GM18502 (cell line): ENCODE results near the gene NTM.
"Not testable (repeated sequence)": the region's sequence is repeated elsewhere in the genome, so short reads cannot be mapped to it uniquely, and the experiment has no call there.

ENCODE experiments used
- ATAC-seq: cut with Tn5 transposase; IDR thresholded peaks from one replicate; pipeline ENCODE4 v1.9.1; 2021; ENCODE audit warnings: mild to moderate bottlenecking; ENCODE audit not compliant: unreplicated experiment, poor library complexity

NTM gene

DNA sequence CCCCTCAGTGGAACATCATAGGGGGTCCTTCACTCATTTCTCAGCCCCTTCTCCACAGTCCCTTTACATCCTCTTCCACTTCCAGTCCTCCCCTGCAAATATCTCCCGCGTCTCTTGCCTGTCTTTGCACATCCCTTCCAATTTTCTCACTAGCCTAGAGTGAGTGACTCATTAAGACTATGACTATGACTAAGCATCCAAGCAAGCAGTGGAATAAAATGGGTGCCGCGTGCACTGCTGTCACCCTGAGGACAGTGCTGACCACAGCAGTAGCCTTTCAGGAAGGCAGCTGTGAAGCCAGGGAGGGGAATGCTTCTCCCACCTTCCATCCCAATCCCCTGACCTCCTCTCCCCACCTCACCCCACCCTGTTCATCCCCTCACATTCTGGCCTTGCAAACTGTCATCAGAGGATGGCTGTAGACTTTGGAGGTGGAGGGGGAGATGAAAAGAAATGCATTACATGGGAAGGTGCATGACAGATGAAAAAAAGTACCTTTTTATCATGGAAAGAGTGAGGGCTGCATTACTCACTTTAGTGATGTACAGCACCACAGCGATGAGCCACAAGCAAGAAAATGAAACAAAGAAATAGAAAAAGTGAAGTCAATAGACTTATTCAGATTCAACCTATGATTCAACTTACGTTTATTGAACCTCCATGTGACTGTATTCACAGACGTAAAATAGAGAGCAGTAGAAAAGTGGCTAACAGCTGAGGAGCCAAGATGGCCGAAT is 948.2 kb downstream of the NTM start:
- no peak for ATAC-seq

DNA sequence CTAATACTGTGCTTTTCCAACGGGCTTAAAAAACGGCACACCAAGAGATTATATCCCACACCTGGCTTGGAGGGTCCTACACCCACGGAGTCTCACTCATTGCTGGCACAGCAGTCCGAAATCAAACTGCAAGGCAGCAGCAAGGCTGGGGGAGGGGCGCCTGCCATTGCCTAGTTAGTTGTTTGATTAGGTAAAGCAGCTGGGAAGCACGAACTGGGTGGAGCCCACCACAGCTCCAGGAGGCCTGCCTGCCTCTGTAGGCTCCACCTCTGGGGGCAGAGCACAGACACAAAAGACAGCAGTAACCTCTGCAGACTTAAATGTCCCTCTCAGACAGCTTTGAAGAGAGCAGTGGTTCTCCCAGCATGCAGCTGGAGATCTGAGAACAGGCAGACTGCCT is 949.0 kb downstream of the NTM start:
- not testable (repeated sequence) for ATAC-seq

DNA sequence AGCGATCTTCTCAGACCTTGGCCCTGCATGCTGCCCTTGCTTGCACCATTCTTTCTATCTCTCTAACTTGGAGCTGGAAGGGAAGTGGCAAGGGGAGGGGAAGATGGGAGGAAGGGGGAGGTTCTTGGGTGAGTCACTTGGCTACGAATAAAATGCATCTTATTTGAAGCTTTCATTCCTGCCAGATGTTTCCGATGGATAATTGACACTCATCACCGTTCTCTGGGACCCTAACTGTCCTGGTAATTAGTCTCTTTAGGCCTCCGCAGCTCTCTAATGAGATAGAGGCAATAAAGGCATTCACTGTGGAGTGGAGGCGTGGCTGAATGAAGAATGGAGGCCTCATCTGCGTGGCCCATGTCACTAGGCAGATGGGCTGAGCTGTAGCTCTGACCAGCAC is 960.1 kb downstream of the NTM start:
- no peak for ATAC-seq

DNA sequence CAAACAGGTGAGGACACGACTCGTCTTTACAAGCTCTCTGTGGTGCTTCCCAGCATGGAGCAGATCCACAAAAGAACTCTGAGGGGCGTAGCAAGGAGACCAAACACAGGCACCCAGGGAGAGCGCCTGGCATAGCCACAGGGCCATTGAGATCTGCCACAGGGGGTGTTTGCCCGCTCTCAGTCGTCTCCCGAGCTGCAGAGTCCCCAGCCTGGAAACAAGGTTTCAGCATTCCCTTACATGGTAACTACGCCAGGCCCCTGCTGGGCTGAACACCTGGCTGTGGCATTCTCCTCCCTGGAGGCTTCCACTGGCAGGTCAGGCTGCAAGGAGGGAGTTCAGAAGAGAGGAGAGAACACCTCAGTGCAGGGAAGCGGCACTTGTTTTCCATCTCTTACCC is 962.1 kb downstream of the NTM start:
- ATAC-seq: no peak

DNA sequence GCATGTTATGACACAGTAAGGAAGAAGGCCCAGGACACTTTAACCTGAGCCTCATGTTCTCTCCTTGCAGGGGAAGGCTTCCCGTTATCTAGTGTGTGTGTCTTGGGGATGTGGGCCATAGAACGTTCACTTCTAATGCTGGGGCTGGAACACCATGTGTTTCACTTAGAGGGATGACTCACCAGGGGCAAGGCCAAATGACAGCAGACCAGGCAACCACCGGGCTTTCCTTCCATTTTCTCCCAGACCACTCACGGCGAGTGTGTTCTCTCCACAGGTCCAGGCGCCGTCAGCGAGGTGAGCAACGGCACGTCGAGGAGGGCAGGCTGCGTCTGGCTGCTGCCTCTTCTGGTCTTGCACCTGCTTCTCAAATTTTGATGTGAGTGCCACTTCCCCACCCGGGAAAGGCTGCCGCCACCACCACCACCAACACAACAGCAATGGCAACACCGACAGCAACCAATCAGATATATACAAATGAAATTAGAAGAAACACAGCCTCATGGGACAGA is 964.4 kb downstream of the NTM start:
- no peak for ATAC-seq

DNA sequence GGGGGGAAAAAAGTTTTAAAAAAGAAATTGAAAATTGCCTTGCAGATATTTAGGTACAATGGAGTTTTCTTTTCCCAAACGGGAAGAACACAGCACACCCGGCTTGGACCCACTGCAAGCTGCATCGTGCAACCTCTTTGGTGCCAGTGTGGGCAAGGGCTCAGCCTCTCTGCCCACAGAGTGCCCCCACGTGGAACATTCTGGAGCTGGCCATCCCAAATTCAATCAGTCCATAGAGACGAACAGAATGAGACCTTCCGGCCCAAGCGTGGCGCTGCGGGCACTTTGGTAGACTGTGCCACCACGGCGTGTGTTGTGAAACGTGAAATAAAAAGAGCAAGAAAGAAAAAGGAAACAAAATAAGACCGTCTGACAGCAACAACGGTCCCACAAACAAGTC is 964.9 kb downstream of the NTM start:
- no peak for ATAC-seq

DNA sequence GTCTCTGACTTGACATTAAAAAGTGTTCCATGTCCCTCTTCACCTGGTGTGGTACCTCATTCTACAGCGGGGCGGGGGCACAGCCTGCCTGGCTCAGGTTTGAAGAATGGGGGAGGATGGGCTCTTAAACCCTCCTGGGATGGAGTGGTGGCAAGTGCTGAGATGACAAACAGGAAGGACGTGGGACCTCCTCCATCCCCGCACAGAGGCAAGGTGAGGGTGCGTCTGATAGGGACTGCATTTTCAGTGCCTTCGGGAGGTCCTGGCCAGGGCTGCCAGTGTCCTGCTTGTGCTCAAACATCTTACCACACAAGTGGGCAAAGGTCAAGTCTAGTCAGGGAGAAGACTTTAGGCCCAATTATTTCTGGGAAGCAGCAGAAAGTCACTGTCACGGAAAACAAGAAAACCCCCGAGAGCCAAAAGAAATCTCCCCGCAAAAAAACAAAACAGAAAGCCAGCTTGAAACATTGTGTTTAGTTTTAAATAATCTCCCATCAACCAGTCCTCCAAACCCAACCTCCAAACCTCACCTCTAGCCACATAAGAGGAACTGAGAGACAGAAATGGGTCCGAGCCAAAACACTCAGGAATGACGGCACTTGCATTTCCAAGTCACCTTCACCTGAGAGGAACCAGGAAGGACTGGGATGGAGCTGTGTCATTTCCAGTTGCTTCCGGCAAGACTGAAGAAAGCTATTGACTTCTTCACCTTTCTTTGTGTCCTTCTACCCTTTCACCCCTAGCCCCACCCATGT is 966.5 kb downstream of the NTM start:
- peak; percentile 14 for ATAC-seq

DNA sequence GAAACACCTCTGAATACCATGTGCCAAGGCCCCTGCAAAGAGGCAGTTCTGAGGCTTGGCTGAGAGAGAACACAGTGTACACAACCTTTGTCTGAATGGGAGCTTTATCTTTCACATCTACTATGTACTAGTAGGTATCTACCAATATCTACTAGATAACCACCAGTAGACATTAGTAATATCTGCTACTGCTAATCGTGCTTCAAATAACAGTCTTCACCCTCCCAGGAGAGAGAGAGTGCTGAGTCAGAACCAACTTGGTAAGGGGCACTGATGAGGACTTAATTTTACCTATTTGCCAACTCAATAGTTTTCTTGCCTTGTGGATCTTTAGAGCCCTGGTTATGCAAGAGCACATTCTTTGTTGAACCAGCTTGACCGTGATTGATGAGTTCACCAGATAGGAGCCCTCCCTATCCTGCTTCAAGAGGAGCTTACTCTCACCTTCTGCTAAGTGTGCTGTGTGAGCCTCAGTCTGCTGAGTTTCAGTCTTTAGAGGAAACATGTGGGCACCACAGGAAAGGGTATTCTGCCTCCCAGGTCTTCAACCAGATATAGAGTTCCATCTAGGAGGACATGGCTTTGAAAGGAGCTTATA is 967.5 kb downstream of the NTM start:
- peak; percentile 54 for ATAC-seq

DNA sequence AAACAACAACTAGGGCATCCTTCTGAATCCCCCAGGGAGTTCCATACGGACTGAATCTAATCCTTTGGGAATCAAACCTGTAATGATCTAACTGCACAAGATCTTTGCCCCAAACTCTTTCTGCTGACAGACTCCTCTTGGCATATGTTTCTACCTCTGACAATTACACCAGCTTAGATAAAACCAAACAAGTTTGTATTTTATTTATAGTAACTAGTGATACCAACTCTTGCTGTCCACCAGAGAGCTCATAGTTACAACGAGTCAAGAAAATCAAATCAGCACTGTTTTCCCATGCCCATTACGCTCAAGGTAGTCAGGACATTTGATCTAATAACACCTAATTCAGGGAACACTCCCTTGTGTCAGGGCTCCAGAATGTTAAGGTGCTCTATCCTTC is 972.0 kb downstream of the NTM start:
- no peak for ATAC-seq

DNA sequence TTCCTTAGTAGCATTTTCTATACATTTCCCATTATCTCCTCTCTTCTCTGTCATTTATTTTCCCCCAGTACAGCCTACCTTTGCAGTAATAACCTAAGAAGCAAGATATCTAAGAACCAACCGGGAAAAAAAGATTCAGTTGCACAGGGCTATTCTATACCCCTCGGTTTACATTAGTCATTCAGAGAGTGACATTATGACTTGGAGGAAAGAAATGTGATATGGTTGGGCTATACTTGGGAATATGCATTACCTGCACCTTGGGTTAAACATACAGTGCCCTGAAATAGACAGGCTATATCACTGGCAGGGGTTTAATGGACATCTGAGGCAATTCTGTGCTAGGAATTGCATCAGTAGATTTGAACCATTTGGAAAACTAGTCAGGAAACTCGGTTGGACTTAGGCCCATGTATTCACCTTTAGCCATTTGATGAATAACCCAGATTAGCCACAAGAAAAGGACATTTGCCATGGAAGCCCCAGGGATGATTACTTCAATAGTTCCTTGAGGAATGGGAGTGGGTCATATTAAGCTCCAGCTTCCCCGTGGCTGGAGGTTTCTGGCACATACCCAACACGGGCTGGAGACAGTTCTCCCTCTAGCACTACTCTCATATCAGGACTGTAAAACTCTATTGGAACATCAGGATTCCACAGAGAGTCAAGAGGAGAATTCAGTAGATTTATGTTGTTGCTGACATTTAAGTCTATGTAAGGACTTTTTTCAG is 973.2 kb downstream of the NTM start:
- peak; percentile 79 for ATAC-seq

DNA sequence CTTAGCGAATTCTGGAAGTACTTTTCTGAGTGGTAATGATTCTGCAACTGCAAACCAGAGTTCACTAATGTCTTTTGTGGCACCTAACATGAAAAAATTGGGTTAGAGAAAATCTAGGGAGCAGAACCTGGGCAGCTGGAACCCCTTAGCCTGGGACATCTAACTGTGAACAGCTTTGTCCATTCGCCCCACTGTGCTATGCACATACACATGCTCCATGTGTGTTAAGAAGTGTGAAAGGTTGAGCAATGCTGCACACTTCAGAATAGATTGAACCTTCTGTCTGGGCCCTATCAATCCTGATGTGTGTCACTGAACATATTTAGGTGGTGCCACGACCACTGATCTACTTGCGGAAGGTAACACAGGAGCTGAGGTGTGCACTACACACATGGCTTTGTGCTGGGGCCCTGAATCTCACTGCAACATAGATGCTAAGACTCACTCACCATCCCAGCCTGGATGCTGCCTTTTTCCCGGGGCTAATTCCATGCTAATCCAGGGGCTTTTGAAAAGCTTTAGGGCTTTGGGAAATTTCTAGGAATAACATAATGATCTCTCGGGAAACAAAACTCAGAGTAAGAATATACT is 976.2 kb downstream of the NTM start:
- ATAC-seq: no peak

DNA sequence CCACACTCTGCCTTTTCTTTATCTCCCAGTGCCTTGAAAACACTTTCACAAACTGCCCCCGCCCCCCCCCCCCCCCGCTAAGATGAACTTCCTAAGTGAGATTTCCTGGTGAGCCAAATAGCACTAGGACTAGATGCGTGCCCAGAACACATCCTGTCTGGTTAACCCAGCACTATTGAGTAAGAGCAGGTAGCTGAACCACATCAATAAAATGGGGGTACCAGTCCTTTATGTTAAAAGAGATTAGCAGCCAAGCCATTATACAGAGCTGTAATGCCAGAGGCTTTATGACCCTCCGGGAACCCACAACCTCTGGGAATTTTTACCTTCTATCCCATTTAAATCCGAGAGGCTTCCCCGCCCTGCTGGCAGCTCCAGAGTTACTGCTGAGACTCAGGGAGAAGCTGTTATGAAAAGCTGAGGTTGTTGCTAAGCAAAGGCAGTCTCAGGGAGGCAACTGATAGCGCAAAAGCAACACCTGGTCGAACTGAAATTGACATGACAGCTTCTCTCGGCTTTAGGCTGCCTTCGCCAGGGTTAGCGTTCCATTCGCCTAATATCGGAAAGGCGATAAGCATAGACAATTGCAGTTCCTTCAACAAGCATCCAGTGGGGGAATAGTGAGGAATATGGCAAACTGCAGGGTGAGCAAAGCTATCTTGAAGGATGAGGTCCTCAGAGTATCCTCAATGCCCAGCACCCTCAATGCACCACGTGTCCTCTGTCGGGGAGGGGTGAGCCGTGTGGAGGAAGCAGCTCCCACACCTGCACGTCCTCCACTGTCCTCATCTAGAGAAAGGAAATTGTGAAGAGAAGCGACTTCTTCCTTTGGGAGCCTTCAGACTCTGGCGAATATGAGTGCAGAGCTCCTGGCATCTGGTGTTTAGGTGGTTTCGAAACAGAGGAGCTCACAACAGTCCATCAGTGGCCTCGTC is 977.0 kb downstream of the NTM start:
- no peak for ATAC-seq

DNA sequence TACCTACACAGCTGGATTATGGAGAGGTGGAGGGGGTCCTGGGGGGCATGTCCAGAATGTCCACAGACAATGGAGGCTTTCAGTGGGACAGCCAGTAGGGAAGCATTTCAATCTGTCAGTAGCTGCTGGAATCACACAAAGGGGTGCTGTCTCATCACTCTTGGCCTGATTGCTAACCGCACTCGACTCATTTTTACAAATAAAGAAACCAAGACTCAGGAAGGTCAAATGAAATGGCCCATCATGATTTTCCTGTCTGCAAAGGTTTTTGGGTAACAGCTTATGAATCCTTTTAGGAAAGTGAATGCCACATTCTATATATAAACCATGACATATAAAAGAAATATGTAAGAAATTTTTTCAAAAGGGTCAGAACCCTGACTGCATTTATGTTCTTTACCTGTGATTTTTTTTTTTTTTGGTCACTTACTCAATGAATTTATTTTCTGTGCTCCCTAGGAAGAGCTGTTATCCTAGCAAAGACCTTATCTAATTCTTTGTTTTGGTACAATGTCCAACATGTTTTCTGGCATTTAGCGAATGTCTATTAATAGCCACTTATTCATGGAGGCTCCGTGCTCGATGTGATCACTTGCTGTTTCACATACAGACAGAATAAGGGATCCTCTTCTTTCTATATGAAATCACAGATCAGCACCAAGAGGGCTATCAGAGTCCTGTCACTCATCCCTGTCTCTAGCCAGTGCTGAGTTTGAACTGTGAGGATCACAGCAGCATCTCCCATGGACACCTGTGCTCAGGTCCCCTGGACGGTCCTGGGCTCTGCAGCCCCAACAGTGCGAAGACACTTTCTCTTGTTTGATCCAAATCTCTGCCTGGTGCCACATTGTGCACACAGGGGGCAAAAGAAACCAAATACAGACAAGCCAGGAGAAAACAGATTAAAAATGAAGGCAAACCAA is 979.7 kb downstream of the NTM start:
- ATAC-seq: no peak

DNA sequence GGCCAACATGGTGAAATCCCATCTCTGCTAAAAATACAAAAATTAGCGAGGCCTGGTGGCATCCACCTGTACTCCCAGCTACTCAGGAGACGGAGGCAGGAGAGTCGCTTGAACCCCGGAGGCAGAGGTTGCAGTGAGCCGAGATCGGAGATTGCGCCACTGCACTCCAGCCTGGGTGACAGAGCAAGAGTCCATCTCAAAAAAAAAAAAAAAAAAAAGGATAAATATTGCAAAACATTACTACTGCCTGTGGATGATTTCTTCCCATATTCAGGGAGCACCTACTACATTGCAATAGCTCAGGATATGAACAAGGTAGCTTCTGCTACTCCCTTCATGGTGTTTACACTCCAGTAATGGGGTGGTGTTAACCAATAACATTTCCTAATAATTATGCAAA is 980.6 kb downstream of the NTM start:
- no peak for ATAC-seq

DNA sequence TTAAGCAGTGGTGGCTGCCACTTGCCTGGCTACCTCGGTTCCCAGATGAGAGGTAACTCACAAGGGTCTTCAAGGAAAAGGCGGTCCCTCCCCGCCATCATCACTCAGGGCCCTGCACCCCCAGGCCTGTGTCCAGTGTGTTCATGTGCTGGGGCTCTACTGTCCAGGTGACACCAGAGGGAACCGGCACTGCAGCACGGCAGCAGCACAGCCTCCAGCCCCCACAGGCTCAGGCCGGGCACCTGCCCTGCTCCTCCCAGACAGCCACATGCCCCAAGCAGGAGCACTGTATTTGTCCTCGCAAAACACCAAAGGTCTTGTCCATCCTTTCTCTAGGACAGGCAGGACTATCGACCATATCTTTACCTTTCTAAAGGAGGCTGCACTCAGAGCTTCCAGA is 982.1 kb downstream of the NTM start:
- ATAC-seq: no peak

DNA sequence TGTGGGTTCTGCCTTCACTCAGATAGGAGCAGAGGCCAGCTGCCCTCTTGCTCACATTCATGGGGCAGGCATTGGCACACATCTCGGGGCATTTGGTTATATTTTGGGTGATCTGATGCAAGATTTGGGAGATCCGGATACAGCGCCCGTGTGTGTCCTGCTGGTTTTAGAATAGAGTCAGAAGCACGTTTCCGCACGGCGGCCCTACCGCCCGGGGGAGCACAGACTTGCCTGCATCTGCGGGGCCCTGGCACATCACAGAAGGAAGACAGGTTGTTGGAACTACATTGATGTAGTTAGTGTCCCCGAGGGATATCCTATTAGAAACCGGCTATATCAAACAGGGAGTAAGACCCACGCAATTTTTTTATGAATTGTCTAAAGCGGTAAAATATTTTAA is 982.8 kb downstream of the NTM start:
- ATAC-seq: no peak

DNA sequence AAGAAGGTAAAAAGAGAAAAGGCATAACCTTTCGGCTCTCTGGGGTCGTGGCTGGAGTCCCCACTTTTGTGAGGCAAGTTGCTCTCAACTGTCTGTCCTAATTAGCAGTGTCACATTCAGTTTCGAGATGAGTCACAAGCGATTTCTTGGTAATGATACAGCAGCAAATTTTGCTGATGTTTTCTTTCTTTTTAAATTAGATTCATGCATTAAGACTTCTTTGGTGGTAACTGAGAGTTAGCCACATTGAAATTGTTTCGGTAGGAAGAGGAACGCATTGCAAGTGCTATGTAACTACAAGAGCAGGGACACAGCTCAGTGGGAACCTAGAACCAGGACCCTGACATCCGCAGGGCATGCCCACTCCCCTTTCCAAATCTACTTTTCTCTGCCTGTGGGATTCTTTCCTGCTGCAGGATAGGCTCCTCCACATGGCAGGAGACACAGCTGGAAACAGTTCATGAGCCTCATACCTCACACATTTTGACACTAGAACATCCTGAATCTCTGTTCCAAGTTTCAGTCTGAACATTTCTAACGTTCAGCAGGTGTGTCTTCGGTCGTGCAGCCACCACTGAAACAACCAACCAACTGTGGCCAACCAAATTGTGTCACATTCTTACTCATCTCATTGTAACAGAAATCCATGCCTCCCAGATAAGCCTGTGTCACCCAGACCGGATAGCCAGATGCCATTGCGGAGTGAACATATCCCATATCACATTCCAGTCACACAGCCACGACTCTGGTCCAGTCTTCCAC is 987.6 kb downstream of the NTM start:
- ATAC-seq: peak; percentile 77

DNA sequence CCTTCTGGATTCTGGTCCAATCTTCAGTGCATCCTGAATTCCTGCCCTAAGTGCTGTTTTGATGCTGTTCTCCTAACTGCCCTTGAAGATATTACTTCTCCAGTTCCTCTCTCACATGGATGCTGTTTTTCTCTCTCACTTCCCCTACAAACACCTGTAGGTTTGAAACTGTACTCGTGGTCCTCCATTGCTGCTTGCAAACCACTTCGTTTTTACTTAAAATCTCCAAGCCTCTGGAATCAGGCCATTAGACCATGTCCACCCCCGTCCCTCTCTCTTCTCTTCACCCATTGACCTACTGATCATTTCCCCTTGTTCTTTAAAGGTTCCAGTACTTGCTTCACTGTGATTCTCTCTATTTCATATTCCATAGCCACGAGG is 988.1 kb downstream of the NTM start:
- peak; percentile 59 for ATAC-seq
